Vagina (tissue), 2 donors: ENCODE measurements around the gene LURAP1L.

Experiments
- POLR2A ChIP-seq, 2 donors: fragments of 450-650 bp; IDR thresholded peaks; one replicate each; pipeline ENCODE4 v1.6.1; 2017; ENCODE audit warnings: antibody characterized with exemption in 2 of 2, mild to moderate bottlenecking in 2 of 2, moderate library complexity in 2 of 2
- POLR2AphosphoS5 ChIP-seq, 2 donors: sonication (generic); formaldehyde crosslinking; IDR thresholded peaks; one replicate each; pipeline ENCODE4 v1.9.0; 2017; ENCODE audit warnings: antibody characterized with exemption in 2 of 2, mild to moderate bottlenecking in 2 of 2, low read depth in 1 of 2; ENCODE audit not compliant: insufficient read depth in 1 of 2
- TF ChIP-seq, protein P1 (sequence below), 3 experiments: fragments of 450-650 bp in 2 of 3; fragments of 200-600 bp in 1 of 3; sonication (generic) in 1 of 3; IDR thresholded peaks; one replicate each; pipeline ENCODE4 v1.5.1; 2017 to 2019; ENCODE audit warnings: antibody characterized with exemption in 3 of 3, mild to moderate bottlenecking in 2 of 3, moderate library complexity in 2 of 3

- TF ChIP-seq, protein P1, sequence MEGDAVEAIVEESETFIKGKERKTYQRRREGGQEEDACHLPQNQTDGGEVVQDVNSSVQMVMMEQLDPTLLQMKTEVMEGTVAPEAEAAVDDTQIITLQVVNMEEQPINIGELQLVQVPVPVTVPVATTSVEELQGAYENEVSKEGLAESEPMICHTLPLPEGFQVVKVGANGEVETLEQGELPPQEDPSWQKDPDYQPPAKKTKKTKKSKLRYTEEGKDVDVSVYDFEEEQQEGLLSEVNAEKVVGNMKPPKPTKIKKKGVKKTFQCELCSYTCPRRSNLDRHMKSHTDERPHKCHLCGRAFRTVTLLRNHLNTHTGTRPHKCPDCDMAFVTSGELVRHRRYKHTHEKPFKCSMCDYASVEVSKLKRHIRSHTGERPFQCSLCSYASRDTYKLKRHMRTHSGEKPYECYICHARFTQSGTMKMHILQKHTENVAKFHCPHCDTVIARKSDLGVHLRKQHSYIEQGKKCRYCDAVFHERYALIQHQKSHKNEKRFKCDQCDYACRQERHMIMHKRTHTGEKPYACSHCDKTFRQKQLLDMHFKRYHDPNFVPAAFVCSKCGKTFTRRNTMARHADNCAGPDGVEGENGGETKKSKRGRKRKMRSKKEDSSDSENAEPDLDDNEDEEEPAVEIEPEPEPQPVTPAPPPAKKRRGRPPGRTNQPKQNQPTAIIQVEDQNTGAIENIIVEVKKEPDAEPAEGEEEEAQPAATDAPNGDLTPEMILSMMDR (IDR thresholded peaks at IDR 0.05), result no peak
- TF ChIP-seq POLR2AphosphoS5 (IDR thresholded peaks at IDR 0.05; ENCODE audit: insufficient read depth in 1 of 2, low read depth in 1 of 2) (no peak), POLR2A (IDR thresholded peaks at IDR 0.05) (no peak)
Observed at GRCh38 chr9:12785941-12786340, 11.1 kb downstream of the LURAP1L start.
